Memory B cell (primary cell): ENCODE results near the gene ACTN3.
A peak's percentile ranks its signal among the peaks of the same experiment; 100 is the strongest.
"Not testable (repeated sequence)": the region's sequence is repeated elsewhere in the genome, so short reads cannot be mapped to it uniquely, and the experiment has no call there.

Experiments
- ATAC-seq: fragments of 150-1000 bp; cut with Tn5 transposase; 2 replicates; pipeline ENCODE4 v1.10.0; 2021; ENCODE audit warnings: low read depth, mild to moderate bottlenecking, moderate library complexity
- DNase-seq, 2 donors: peaks; one replicate each; pipeline ENCODE4 v3.0.0; 2022; ENCODE audit warnings: low spot score in 2 of 2
- H3K27ac Mint-ChIP-seq: one replicate; pipeline ENCODE4 v1.8.0; 2022; ENCODE audit warnings: mild to moderate bottlenecking, moderate library complexity, mixed read lengths
- H3K27me3 Mint-ChIP-seq: one replicate; pipeline ENCODE4 v1.8.0; 2022; ENCODE audit warnings: mixed read lengths
- H3K36me3 Mint-ChIP-seq: one replicate; pipeline ENCODE4 v1.8.0; 2022; ENCODE audit warnings: mild to moderate bottlenecking, mixed read lengths
- H3K4me1 Mint-ChIP-seq: one replicate; pipeline ENCODE4 v1.8.0; 2022; ENCODE audit warnings: mixed read lengths
- H3K4me3 Mint-ChIP-seq: one replicate; pipeline ENCODE4 v1.8.0; 2022; ENCODE audit warnings: mild to moderate bottlenecking, moderate library complexity, mixed read lengths
- H3K9me3 Mint-ChIP-seq: one replicate; pipeline ENCODE4 v1.8.0; 2022; ENCODE audit warnings: mixed read lengths

Gene ACTN3

GRCh38 chr11:66532784-66533183, 13.9 kb upstream of the ACTN3 start:
- peak overlapping the region; percentile 36 for H3K27ac Mint-ChIP-seq
- H3K36me3 Mint-ChIP-seq = peaks cover 14% of the 10 kb centered on the region

GRCh38 chr11:66539170-66539869, 7.4 kb upstream of the ACTN3 start:
- ATAC-seq = no peak
- Mint-ChIP-seq H3K36me3 (peaks cover 30% of the 10 kb centered on the region), H3K27me3 (no peaks in the 10 kb centered on the region), H3K27ac (no peak overlapping the region), H3K4me1 (peaks cover 19% of the 10 kb centered on the region), H3K4me3 (no peak overlapping the region), H3K9me3 (no peaks in the 10 kb centered on the region)
- no peak for DNase-seq

More at GRCh38 chr11:66532784-66533183, 13.9 kb upstream of the ACTN3 start:
- H3K27me3 Mint-ChIP-seq = no peaks in the 10 kb centered on the region
- H3K4me3 Mint-ChIP-seq = no peak overlapping the region
- H3K4me1 Mint-ChIP-seq = peaks cover 3% of the 10 kb centered on the region
- no peak for DNase-seq
- no peaks in the 10 kb centered on the region for H3K9me3 Mint-ChIP-seq
- no peak for ATAC-seq

GRCh38 chr11:66539870-66540213, 6.9 kb upstream of the ACTN3 start:
- H3K4me3 Mint-ChIP-seq = no peak overlapping the region
- peaks cover 21% of the 10 kb centered on the region for H3K4me1 Mint-ChIP-seq
- H3K27ac Mint-ChIP-seq = no peak overlapping the region
- no peaks in the 10 kb centered on the region for H3K27me3 Mint-ChIP-seq
- DNase-seq = no peak
- ATAC-seq = no peak
- H3K36me3 Mint-ChIP-seq = peaks cover 30% of the 10 kb centered on the region
- H3K9me3 Mint-ChIP-seq = no peaks in the 10 kb centered on the region

GRCh38 chr11:66540598-66540997, 6.1 kb upstream of the ACTN3 start:
- not testable (repeated sequence) for H3K27ac Mint-ChIP-seq

GRCh38 chr11:66541892-66542291, 4.8 kb upstream of the ACTN3 start:
- no peak for DNase-seq
- no peaks in the 10 kb centered on the region for H3K9me3 Mint-ChIP-seq
- H3K36me3 Mint-ChIP-seq = peaks cover 25% of the 10 kb centered on the region
- peak overlapping the region; percentile 84 for H3K27ac Mint-ChIP-seq
- no peak for ATAC-seq
- no peaks in the 10 kb centered on the region for H3K27me3 Mint-ChIP-seq
- peak overlapping the region; percentile 2 for H3K4me3 Mint-ChIP-seq
- peaks cover 24% of the 10 kb centered on the region for H3K4me1 Mint-ChIP-seq

More at GRCh38 chr11:66540598-66540997, 6.1 kb upstream of the ACTN3 start:
- H3K4me3 Mint-ChIP-seq, ATAC-seq, H3K9me3 Mint-ChIP-seq, DNase-seq, H3K27me3 Mint-ChIP-seq: not testable (repeated sequence)
- H3K4me1 Mint-ChIP-seq = peaks cover 24% of the 10 kb centered on the region
- peaks cover 28% of the 10 kb centered on the region for H3K36me3 Mint-ChIP-seq

GRCh38 chr11:66542362-66542761, 4.3 kb upstream of the ACTN3 start:
- Mint-ChIP-seq H3K36me3 (peaks cover 22% of the 10 kb centered on the region), H3K27me3 (no peaks in the 10 kb centered on the region), H3K27ac (peak overlapping the region; percentile 84), H3K4me1 (peaks cover 24% of the 10 kb centered on the region), H3K4me3 (peak overlapping the region; percentile 2), H3K9me3 (no peaks in the 10 kb centered on the region)
- DNase-seq = no peak
- ATAC-seq = no peak

GRCh38 chr11:66543263-66544107, 3.2 kb upstream of the ACTN3 start:
- DNase-seq (peak; percentile 57 to 65), ATAC-seq (peak; percentile 73)
- peak overlapping the region; percentile 67 for H3K4me3 Mint-ChIP-seq
- H3K36me3 Mint-ChIP-seq = peaks cover 19% of the 10 kb centered on the region
- peaks cover 24% of the 10 kb centered on the region for H3K4me1 Mint-ChIP-seq
- H3K9me3 Mint-ChIP-seq = no peaks in the 10 kb centered on the region
- H3K27me3 Mint-ChIP-seq = no peaks in the 10 kb centered on the region
- peak overlapping the region; percentile 84 for H3K27ac Mint-ChIP-seq

- H3K9me3 Mint-ChIP-seq, DNase-seq, H3K27me3 Mint-ChIP-seq, ATAC-seq: not testable (repeated sequence)
- Mint-ChIP-seq H3K4me1 (peaks cover 24% of the 10 kb centered on the region), H3K27ac (peak overlapping the region; percentile 77), H3K36me3 (peaks cover 16% of the 10 kb centered on the region), H3K4me3 (peak overlapping the region; percentile 86)
Observed at GRCh38 chr11:66544952-66545351, 1.8 kb upstream of the ACTN3 start.

GRCh38 chr11:66545701-66546367, 869 bp upstream of the ACTN3 start, which contains the start of gene ZDHHC24:
ZDHHC24 (minus strand) TSS chr11:66546048; CDS start chr11:66546003, 45 bp downstream.
- H3K4me1 Mint-ChIP-seq = peaks cover 24% of the 10 kb centered on the region
- peak; percentile 82 to 85 for DNase-seq
- H3K4me3 Mint-ChIP-seq = peak within 1 kb of the TSS; percentile 86
- peaks cover 14% of the 10 kb centered on the region for H3K36me3 Mint-ChIP-seq
- H3K27ac Mint-ChIP-seq = peak within 1 kb of the TSS; percentile 77
- ATAC-seq = peak; percentile 77
- H3K27me3 Mint-ChIP-seq = no peaks in the 10 kb centered on the region
- H3K9me3 Mint-ChIP-seq = no peaks in the 10 kb centered on the region

GRCh38 chr11:66546966-66547661, 411 bp downstream of the ACTN3 start:
- H3K4me1 Mint-ChIP-seq = peaks cover 24% of the 10 kb centered on the region
- no peak for DNase-seq
- ATAC-seq = no peak
- no peaks in the 10 kb centered on the region for H3K9me3 Mint-ChIP-seq
- H3K27ac Mint-ChIP-seq = peak overlapping the region; percentile 19
- no peaks in the 10 kb centered on the region for H3K27me3 Mint-ChIP-seq
- peak overlapping the region; percentile 86 for H3K4me3 Mint-ChIP-seq
- H3K36me3 Mint-ChIP-seq = peaks cover 6% of the 10 kb centered on the region

- DNase-seq (no peak), ATAC-seq (no peak)
- Mint-ChIP-seq H3K9me3 (no peaks in the 10 kb centered on the region), H3K4me3 (no peak overlapping the region), H3K36me3 (peaks cover under 1% of the 10 kb centered on the region), H3K4me1 (peaks cover 18% of the 10 kb centered on the region), H3K27ac (no peak overlapping the region), H3K27me3 (no peaks in the 10 kb centered on the region)
Observed at GRCh38 chr11:66547662-66548009, 933 bp downstream of the ACTN3 start.

GRCh38 chr11:66548041-66548440, 1.3 kb downstream of the ACTN3 start:
- Mint-ChIP-seq H3K27ac (no peak overlapping the region), H3K36me3 (no peaks in the 10 kb centered on the region), H3K4me1 (peaks cover 18% of the 10 kb centered on the region), H3K4me3 (no peak overlapping the region), H3K27me3 (no peaks in the 10 kb centered on the region), H3K9me3 (no peaks in the 10 kb centered on the region)
- ATAC-seq = no peak
- no peak for DNase-seq

GRCh38 chr11:66548774-66549630, 2.3 kb downstream of the ACTN3 start:
- Mint-ChIP-seq H3K27ac (no peak overlapping the region), H3K36me3 (no peaks in the 10 kb centered on the region), H3K4me1 (peaks cover 8% of the 10 kb centered on the region), H3K9me3 (no peaks in the 10 kb centered on the region), H3K4me3 (peak overlapping the region; percentile 1), H3K27me3 (no peaks in the 10 kb centered on the region)
- no peak for DNase-seq
- no peak for ATAC-seq
